H1 (cell line): Measurements from ENCODE around the gene CORO2B. TPM values are rescaled to one million over a fixed set of nuclear protein-coding genes. Genes with fewer than 3 reads are reported as not detected.

Source experiments
- CTCF ChIA-PET: fragments of 300-600 bp; sonication (Branson Sonifier 250); formaldehyde crosslinking; loops from one replicate; lab custom pipeline; 2021; ENCODE audit not compliant: partially characterized antibody; lab: Charles Lee
- POLR2A ChIA-PET: fragments of 300-600 bp; sonication (Branson Sonifier 250); formaldehyde crosslinking; loops from one replicate; lab custom pipeline; 2021; ENCODE audit warnings: inconsistent platforms; ENCODE audit not compliant: partially characterized antibody; lab: Charles Lee
- DNase-seq, 2 experiments: peaks; one replicate each; pipeline versions ENCODE4 v3.0.0 to v3.0.0-alpha.2; 2010 to 2022; ENCODE audit warnings: low spot score in 2 of 2, low read depth in 1 of 2, mixed read lengths in 1 of 2
- FAIRE-seq: peaks from 2 replicates; lab custom pipeline; 2011; peaks lifted over from hg19 to GRCh38; lab: Jason Lieb, UNC
- H2AFZ ChIP-seq: 2 replicates; pipeline ENCODE4 v1.8.1; 2012; ENCODE audit warnings: low read length, inconsistent platforms
- H2AK5ac ChIP-seq: 2 replicates; pipeline ENCODE4 v1.6.1; 2013; ENCODE audit warnings: low read depth, low read length
- H2BK120ac ChIP-seq: replicated peaks from 2 replicates; pipeline ENCODE3; 2013; ENCODE audit warnings: low read depth, low read length, inconsistent platforms
- H2BK12ac ChIP-seq: 2 replicates; pipeline ENCODE4 v1.6.1; 2013; ENCODE audit warnings: low read depth, low read length
- H2BK15ac ChIP-seq: 2 replicates; pipeline ENCODE4 v1.6.1; 2013; ENCODE audit warnings: low read length
- H2BK20ac ChIP-seq: 2 replicates; pipeline ENCODE4 v1.6.1; 2013; ENCODE audit warnings: low read length
- H2BK5ac ChIP-seq: 2 replicates; pipeline ENCODE4 v1.6.1; 2013; ENCODE audit warnings: low read depth, low read length
- H3K14ac ChIP-seq: 2 replicates; pipeline ENCODE4 v1.6.1; 2013; ENCODE audit warnings: inconsistent platforms; ENCODE audit not compliant: insufficient read length
- H3K18ac ChIP-seq: 2 replicates; pipeline ENCODE4 v1.6.1; 2013; ENCODE audit warnings: low read length; ENCODE audit errors: extremely low read depth
- H3K23ac ChIP-seq: 2 replicates; pipeline ENCODE4 v1.6.1; 2013; ENCODE audit warnings: inconsistent platforms; ENCODE audit not compliant: insufficient read length
- H3K23me2 ChIP-seq: 2 replicates; pipeline ENCODE4 v1.6.1; 2013; ENCODE audit warnings: low read depth, low read length
- H3K27ac ChIP-seq: 2 replicates; pipeline ENCODE4 v1.6.1; 2011; ENCODE audit warnings: low read depth, low read length, inconsistent platforms
- H3K27me3 ChIP-seq, 4 experiments: replicated peaks in 1 of 4; 1 replicate in 1 of 4; 2 replicates in 3 of 4; pipeline versions ENCODE4 v1.6.1 to v1.8.1; 2011 to 2013; ENCODE audit warnings: low read length in 3 of 4, mild to moderate bottlenecking in 3 of 4, inconsistent platforms in 2 of 4, mixed read lengths in 2 of 4, moderate library complexity in 1 of 4; ENCODE audit not compliant: control insufficient read depth in 3 of 4, insufficient read depth in 3 of 4; ENCODE audit errors: extremely low read depth in 1 of 4
- H3K36me3 ChIP-seq, 4 experiments: 2 replicates each; pipeline versions ENCODE4 v1.6.1 to v1.8.1; 2011 to 2013; ENCODE audit warnings: mild to moderate bottlenecking in 4 of 4, low read length in 3 of 4, moderate library complexity in 2 of 4, control low read depth in 1 of 4, inconsistent platforms in 1 of 4; ENCODE audit not compliant: insufficient read depth in 4 of 4, control insufficient read depth in 2 of 4
- H3K4ac ChIP-seq: replicated peaks from 2 replicates; pipeline ENCODE3; 2013; ENCODE audit warnings: low read length, low read depth, mixed read lengths, inconsistent platforms; ENCODE audit not compliant: insufficient read length
- H3K4me1 ChIP-seq, 4 experiments: replicated peaks in 1 of 4; 1 replicate in 1 of 4; 2 replicates in 3 of 4; pipeline versions ENCODE4 v1.6.1 to v1.8.1; 2011 to 2013; ENCODE audit warnings: low read length in 3 of 4, inconsistent platforms in 2 of 4, mixed read lengths in 1 of 4; ENCODE audit not compliant: insufficient read depth in 4 of 4, control insufficient read depth in 3 of 4
- H3K4me2 ChIP-seq, 2 experiments: 2 replicates each; pipeline versions ENCODE4 v1.6.1 to v1.8.1; 2011 to 2013; ENCODE audit warnings: low read depth in 2 of 2, low read length in 2 of 2, control low read depth in 1 of 2, inconsistent platforms in 1 of 2, mild to moderate bottlenecking in 1 of 2; ENCODE audit not compliant: insufficient read depth in 1 of 2
- H3K4me3 ChIP-seq, 4 experiments: fragments of 200-600, 300-600 bp in 1 of 4; sonication (generic), shearing (Covaris generic), sonication (Bioruptor Twin) in 1 of 4; 2 replicates each; pipeline versions ENCODE4 v1.5.1 to v1.8.1; 2011 to 2016; ENCODE audit warnings: low read length in 4 of 4, low read depth in 3 of 4, control low read depth in 2 of 4, inconsistent platforms in 2 of 4, mild to moderate bottlenecking in 2 of 4, mixed read lengths in 1 of 4, moderate library complexity in 1 of 4; ENCODE audit not compliant: insufficient read depth in 2 of 4; ENCODE audit errors: extremely low read depth in 1 of 4
- H3K56ac ChIP-seq: replicated peaks from 2 replicates; pipeline ENCODE3; 2013; ENCODE audit warnings: low read depth, mild to moderate bottlenecking, mixed read lengths, low read length, inconsistent platforms; ENCODE audit not compliant: insufficient read length
- H3K79me1 ChIP-seq: 2 replicates; pipeline ENCODE4 v1.6.1; 2013; ENCODE audit warnings: low read depth, low read length, control low read depth
- H3K79me2 ChIP-seq, 2 experiments: 2 replicates each; pipeline versions ENCODE4 v1.6.1 to v1.8.1; 2012 to 2013; ENCODE audit warnings: low read length in 2 of 2, mild to moderate bottlenecking in 2 of 2, inconsistent platforms in 1 of 2; ENCODE audit not compliant: insufficient read depth in 2 of 2, control insufficient read depth in 1 of 2
- H3K9ac ChIP-seq, 4 experiments: replicated peaks in 1 of 4; 1 replicate in 1 of 4; 2 replicates in 3 of 4; pipeline versions ENCODE4 v1.6.1 to v1.8.1; 2011 to 2013; ENCODE audit warnings: low read depth in 3 of 4, low read length in 3 of 4, control low read depth in 2 of 4, mild to moderate bottlenecking in 2 of 4, moderate library complexity in 2 of 4, inconsistent platforms in 1 of 4; ENCODE audit errors: extremely low read depth in 1 of 4
- H3K9me3 ChIP-seq, 2 experiments: 2 replicates each; pipeline versions ENCODE4 v1.6.1 to v1.8.1; 2012 to 2013; ENCODE audit warnings: mild to moderate bottlenecking in 2 of 2, moderate library complexity in 2 of 2, control low read depth in 1 of 2, inconsistent platforms in 1 of 2, low read depth in 1 of 2, low read length in 1 of 2, mixed read lengths in 1 of 2; ENCODE audit not compliant: insufficient read depth in 2 of 2
- H4K20me1 ChIP-seq, 2 experiments: replicated peaks in 1 of 2; 2 replicates each; pipeline versions ENCODE3 to v1.8.1; 2011 to 2013; ENCODE audit warnings: inconsistent platforms in 2 of 2, low read length in 2 of 2, mild to moderate bottlenecking in 1 of 2; ENCODE audit not compliant: insufficient read depth in 2 of 2, control insufficient read depth in 1 of 2
- H4K5ac ChIP-seq: 2 replicates; pipeline ENCODE4 v1.6.1; 2013; ENCODE audit warnings: low read length, low read depth, mixed read lengths, inconsistent platforms; ENCODE audit not compliant: insufficient read length
- H4K8ac ChIP-seq: 2 replicates; pipeline ENCODE4 v1.8.0; 2013; ENCODE audit warnings: mild to moderate bottlenecking, moderate library complexity, low read length, inconsistent platforms; ENCODE audit not compliant: insufficient read depth; ENCODE audit errors: extremely low read depth
- H4K91ac ChIP-seq: replicated peaks from 2 replicates; pipeline ENCODE3; 2013; ENCODE audit warnings: low read length, mixed read lengths, inconsistent platforms; ENCODE audit not compliant: insufficient read length
- CEBPB ChIP-seq: IDR thresholded peaks from 2 replicates; pipeline ENCODE4 v1.6.1; 2012; ENCODE audit warnings: low read depth, low read length
- CTCF ChIP-seq, 3 experiments: IDR thresholded peaks; 1 replicate in 2 of 3; 2 replicates in 1 of 3; pipeline versions ENCODE4 v1.5.1 to v1.6.1; 2011; ENCODE audit warnings: low read length in 3 of 3, mild to moderate bottlenecking in 3 of 3, inconsistent platforms in 2 of 3, low read depth in 1 of 3, moderate library complexity in 1 of 3; ENCODE audit not compliant: insufficient read depth in 1 of 3; ENCODE audit errors: control extremely low read depth in 1 of 3
- JUN ChIP-seq: IDR thresholded peaks from 2 replicates; pipeline ENCODE4 v1.6.1; 2011; ENCODE audit warnings: low read depth, mild to moderate bottlenecking, improper control_type of control experiment, low read length
- RAD21 ChIP-seq, 2 experiments: IDR thresholded peaks in 1 of 2; conservative IDR thresholded peaks in 1 of 2; 2 replicates each; pipeline ENCODE4 v1.6.1; 2011; ENCODE audit warnings: low read depth in 2 of 2, low read length in 2 of 2, improper control_type of control experiment in 1 of 2, inconsistent platforms in 1 of 2, mild to moderate bottlenecking in 1 of 2, moderate library complexity in 1 of 2
- SIRT6 ChIP-seq: IDR thresholded peaks from one replicate; pipeline ENCODE4 v1.7.1; 2012; ENCODE audit warnings: low read length, inconsistent platforms
- SP2 ChIP-seq: IDR thresholded peaks from 2 replicates; pipeline ENCODE4 v1.6.1; 2012; ENCODE audit warnings: mild to moderate bottlenecking, low read length, inconsistent platforms
- WGBS, 2 experiments: shearing (Covaris generic) in 1 of 2; methylation state at CpG; one replicate each; pipeline versions ENCODE4 v1.1.6 to v1.1.7; 2013 to 2015; ENCODE audit warnings: low lambda C conversion rate in 2 of 2, mixed read lengths in 2 of 2, inconsistent platforms in 1 of 2, low coverage in 1 of 2, missing lambda C conversion rate in 1 of 2; ENCODE audit not compliant: insufficient replicate concordance in 2 of 2, insufficient coverage in 1 of 2, insufficient read length in 1 of 2; ENCODE audit errors: extremely low coverage in 1 of 2, missing lambda C conversion rate in 1 of 2; 5-methylcytosine and 5-hydroxymethylcytosine counted together
- polyA plus RNA-seq, 7 experiments: library from polyadenylated mRNA; depleted of rRNA in 3 of 7; stranded (reverse) in 5 of 7; unstranded in 2 of 7; fragments of >200 nt in 5 of 7; fragments of 200-250 nt in 2 of 7; gene quantifications; 1 replicate in 5 of 7; 2 replicates in 1 of 7; 4 replicates in 1 of 7; pipeline versions ENCODE4 v1.2.1 to v1.2.3, GENCODE V29; 2011 to 2013; ENCODE audit warnings: missing spikeins in 2 of 7, mixed read lengths in 2 of 7
- total RNA-seq: library from RNA; stranded (reverse); fragmentation: NEBNext Ultra II Directional; extraction: Animal tissue kit (Norgen Biotek cat#: 25700); gene quantifications from 2 replicates; pipeline ENCODE4 v1.2.1, GENCODE V29; 2021

CORO2B gene
- total and polyA plus RNA-seq, 2 of the 8 experiments (the other 6 are each of a cell fraction or from before 2014, with no cell fraction given) = 3.4 to 6.7 TPM

DNA sequence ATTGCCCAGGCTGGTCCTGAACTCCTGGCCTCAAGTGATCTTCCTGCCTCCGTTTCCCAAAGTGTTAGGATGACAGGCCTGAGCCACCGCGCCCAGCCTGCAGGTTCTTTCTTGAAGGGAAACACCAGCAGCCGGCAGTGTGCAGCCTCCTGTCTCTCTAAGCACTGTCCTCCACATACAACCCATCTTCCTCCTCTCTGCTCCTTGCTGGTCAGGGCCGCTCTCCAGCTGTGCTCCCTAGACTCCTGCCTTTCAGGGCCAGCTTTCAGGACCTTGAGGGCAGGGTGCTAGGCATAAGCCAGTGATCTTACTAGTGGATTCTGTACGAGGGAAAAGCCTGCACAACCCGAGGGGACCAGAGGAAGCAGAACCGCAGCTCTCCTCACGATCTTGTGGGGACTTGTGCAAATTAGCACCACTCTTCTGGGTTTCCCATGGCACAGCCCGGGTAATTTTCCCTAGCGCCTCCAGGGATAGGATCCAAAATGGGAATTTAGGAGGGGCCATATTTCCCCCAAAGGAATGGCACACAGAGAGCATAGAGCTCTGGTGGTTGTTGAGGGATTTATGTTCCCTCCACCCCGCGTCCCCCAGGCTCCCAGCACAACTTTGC is 18.2 kb upstream of the CORO2B start:
- Histone ChIP-seq H3K9ac (no peak overlapping the region), H3K4me2 (peak overlapping the region; percentile 14 to 96; a peak in 2 of 4 replicates), H2BK12ac (peak overlapping the region; percentile 53; the same call in 1 of the 2 replicates), H2AFZ (no peak overlapping the region), H4K8ac (no peak overlapping the region), H2BK15ac (peak overlapping the region; percentile 88), H2AK5ac (peak overlapping the region; percentile 17; the same call in 1 of the 2 replicates), H4K5ac (no peak overlapping the region), H3K23me2 (peaks cover 8% of the 10 kb centered on the region; the same call in 1 of the 2 replicates), H2BK20ac (peak overlapping the region; percentile 55; the same call in 1 of the 2 replicates), H3K79me1 (no peaks in the 10 kb centered on the region), H4K20me1 (no peaks in the 10 kb centered on the region), H2BK5ac (no peak overlapping the region; the same call in 1 of the 2 replicates), H3K4me3 (no peak overlapping the region), H3K14ac (no peak overlapping the region), H2BK120ac (peak overlapping the region; percentile 55), H3K4ac (no peak overlapping the region), H4K91ac (no peak overlapping the region), H3K18ac (no peak overlapping the region), H3K27ac (no peak overlapping the region), H3K36me3 (no peaks in the 10 kb centered on the region), H3K56ac (no peak overlapping the region), H3K27me3 (peaks cover 0 to 7% (median 4%) of the 10 kb centered on the region in 4 experiments; a peak in 3 of 7 replicates), H3K4me1 (peaks cover 0 to 22% (median 16%) of the 10 kb centered on the region in 4 experiments; a peak in 6 of 7 replicates), H3K79me2 (no peaks in the 10 kb centered on the region), H3K23ac (no peak overlapping the region), H3K9me3 (no peaks in the 10 kb centered on the region)
- 81% methylated on average over 13 of the region's 13 CpGs; no CpG with 5 or more reads in 1 of the 2 experiments for WGBS, 2 experiments
- TF ChIP-seq SP2 (no peak), CTCF (IDR thresholded peaks at IDR 0.05; ENCODE audit: control extremely low read depth in 1 of 3, insufficient read depth in 1 of 3, low read depth in 1 of 3, low read length in 3 of 3) (0 out of 4 replicates have a peak, but pooled peaks of 1 of the 3 experiments have one; percentile 2), SIRT6 (no peak), JUN (no peak), RAD21 (IDR thresholded peaks at IDR 0.05 in 1 of 2, conservative IDR thresholded peaks at IDR 0.05 in 1 of 2; ENCODE audit: low read depth in 2 of 2, low read length in 2 of 2) (0 out of 4 replicates have a peak, but pooled peaks of 1 of the 2 experiments have one; percentile 11), CEBPB (no peak)
- POLR2A ChIA-PET = interaction anchor here (0.8 to 4.3 kb wide), 5 partner anchors 11 to 254 kb away, joined by 3 to 31 read pairs (median 3); partner anchors contain the start of gene CORO2B
- CTCF ChIA-PET = interaction anchor here (0.7 to 5.4 kb wide), 41 partner anchors 9 to 364 kb away, joined by 3 to 101 read pairs (median 4); no protein-coding TSS in a partner anchor
- DNase-seq (peak in 1 of 2 experiments; percentile 52), FAIRE-seq (no peak)
